K562 (cell line): ENCODE measurements around the gene CHRDL2. TPM values are rescaled to one million over a fixed set of nuclear protein-coding genes. Genes with fewer than 3 reads are reported as not detected.
A peak's percentile ranks its signal among the peaks of the same experiment; 100 is the strongest.

Source experiments
- ADNP ChIP-seq: fragments of 200-800 bp; sonication (Bioruptor generic); IDR thresholded peaks from 2 replicates; pipeline ENCODE4 v1.6.1; 2016; ENCODE audit warnings: missing genetic modification characterization, missing compliant biosample characterization
- ATF1 ChIP-seq, 2 experiments: fragments of 450-650 bp in 1 of 2; IDR thresholded peaks; 2 replicates each; pipeline ENCODE4 v1.6.1; 2016; ENCODE audit warnings: missing compliant biosample characterization in 1 of 2, missing genetic modification characterization in 1 of 2
- BCOR ChIP-seq: fragments of 450-650 bp; IDR thresholded peaks from 2 replicates; pipeline ENCODE4 v1.6.1; 2016
- CC2D1A ChIP-seq: fragments of 450-650 bp; IDR thresholded peaks from 2 replicates; pipeline ENCODE4 v1.6.1; 2017; ENCODE audit warnings: mild to moderate bottlenecking
- CCAR2 ChIP-seq: fragments of 200-400 bp; formaldehyde crosslinking; IDR thresholded peaks from 2 replicates; pipeline ENCODE4 v1.6.1; 2017; ENCODE audit warnings: mild to moderate bottlenecking, low read depth, low read length
- CHD4 ChIP-seq: fragments of 200-600 bp; sonication (generic); IDR thresholded peaks from 3 replicates; pipeline ENCODE4 v1.6.1; 2012; ENCODE audit warnings: low read depth, mild to moderate bottlenecking, mixed read lengths, low read length, inconsistent platforms; ENCODE audit not compliant: insufficient read depth, insufficient replicate concordance, poor library complexity, severe bottlenecking
- DACH1 ChIP-seq: fragments of 450-650 bp; IDR thresholded peaks from 2 replicates; pipeline ENCODE4 v1.6.1; 2018; ENCODE audit not compliant: partially characterized antibody
- FOS ChIP-seq: IDR thresholded peaks from 3 replicates; pipeline ENCODE4 v1.6.1; 2011; ENCODE audit not compliant: insufficient read length; ENCODE audit errors: extremely low read depth
- FOXM1 ChIP-seq, 2 experiments: fragments of 450-650 bp in 1 of 2; sonication (generic) in 1 of 2; formaldehyde crosslinking in 1 of 2; IDR thresholded peaks; 2 replicates each; pipeline versions ENCODE4 v1.6.1 to v1.9.0; 2017 to 2022; ENCODE audit warnings: low read depth in 2 of 2, mild to moderate bottlenecking in 2 of 2, missing genetic modification reagents in 1 of 2, moderate library complexity in 1 of 2
- FOXP1 ChIP-seq: sonication (generic); formaldehyde crosslinking; IDR thresholded peaks from 2 replicates; pipeline ENCODE4 v1.8.0; 2022; ENCODE audit warnings: mild to moderate bottlenecking, missing genetic modification reagents
- HDAC2 ChIP-seq: fragments of 450-650 bp; IDR thresholded peaks from 2 replicates; pipeline ENCODE4 v1.6.1; 2016; ENCODE audit warnings: mild to moderate bottlenecking
- MAFG ChIP-seq: fragments of 450-650 bp; conservative IDR thresholded peaks from 2 replicates; pipeline ENCODE4 v1.6.1; 2016; ENCODE audit warnings: missing genetic modification characterization, missing compliant biosample characterization
- NCOA4 ChIP-seq: fragments of 450-650 bp; IDR thresholded peaks from 2 replicates; pipeline ENCODE4 v1.6.1; 2018; ENCODE audit warnings: mild to moderate bottlenecking; ENCODE audit not compliant: partially characterized antibody
- PHF20 ChIP-seq: fragments of 450-650 bp; IDR thresholded peaks from 2 replicates; pipeline ENCODE4 v1.6.1; 2018; ENCODE audit not compliant: partially characterized antibody
- RAD21 ChIP-seq, 2 experiments: fragments of 250-450 bp in 1 of 2; fragments of 450-650 bp in 1 of 2; sonication (Bioruptor Pico) in 1 of 2; formaldehyde crosslinking in 1 of 2; IDR thresholded peaks in 1 of 2; conservative IDR thresholded peaks in 1 of 2; 2 replicates each; pipeline versions ENCODE4 v1.4.0 to v1.8.0; 2020 to 2022; ENCODE audit warnings: mild to moderate bottlenecking in 2 of 2, moderate library complexity in 1 of 2
- RCOR1 ChIP-seq, 2 experiments: IDR thresholded peaks; 2 replicates each; pipeline ENCODE4 v1.6.1; 2012; ENCODE audit warnings: low read depth in 2 of 2, low read length in 2 of 2, borderline replicate concordance in 1 of 2, improper control_type of control experiment in 1 of 2
- YBX1 ChIP-seq: fragments of 450-650 bp; IDR thresholded peaks from 2 replicates; pipeline ENCODE4 v1.7.1; 2016; ENCODE audit warnings: mild to moderate bottlenecking
- YY1 ChIP-seq, 3 experiments: IDR thresholded peaks; 2 replicates each; pipeline ENCODE4 v1.6.1; 2011; ENCODE audit warnings: low read length in 2 of 3, mild to moderate bottlenecking in 2 of 3, moderate library complexity in 2 of 3, borderline replicate concordance in 1 of 3, control low read depth in 1 of 3, low read depth in 1 of 3; ENCODE audit not compliant: insufficient read depth in 3 of 3, insufficient replicate concordance in 2 of 3, control insufficient read depth in 1 of 3, insufficient read length in 1 of 3; ENCODE audit errors: extremely low read depth in 1 of 3
- ZFP1 ChIP-seq: fragments of 450-650 bp; formaldehyde crosslinking; IDR thresholded peaks from 2 replicates; pipeline ENCODE4 v1.4.0; 2020; ENCODE audit warnings: mild to moderate bottlenecking, mixed read lengths
- ZFP36 ChIP-seq: fragments of 150-350 bp; IDR thresholded peaks from 2 replicates; pipeline ENCODE4 v1.6.1; 2018; ENCODE audit warnings: low read length, low read depth; ENCODE audit not compliant: partially characterized antibody
- ZNF518B ChIP-seq: fragments of 250-450 bp; sonication (Bioruptor Pico); IDR thresholded peaks from 2 replicates; pipeline ENCODE4 v1.5.0; 2021; ENCODE audit warnings: mild to moderate bottlenecking, moderate library complexity
- polyA plus RNA-seq, 8 experiments: library from polyadenylated mRNA; depleted of rRNA in 4 of 8; stranded (reverse) in 5 of 8; unstranded in 3 of 8; fragments of >200 nt; fragmentation: Nextera tagmentation in 2 of 8; fragmentation: Illumina TruSeq in 1 of 8; extraction: Ambion mirVana in 2 of 8; extraction: Trizol in 1 of 8; gene quantifications; 2 replicates each; pipeline versions ENCODE4 v1.2.1 to v1.2.3, GENCODE V29; 2011 to 2014; ENCODE audit warnings: inconsistent platforms in 1 of 8, missing spikeins in 1 of 8
- total RNA-seq, 7 experiments: library from RNA; depleted of rRNA in 6 of 7; stranded (reverse); fragments of >200 nt in 6 of 7; fragmentation: Illumina TruSeq in 2 of 7; extraction: Trizol in 2 of 7; gene quantifications; 2 replicates each; pipeline versions ENCODE4 v1.2.1 to v1.2.3, GENCODE V29; 2011 to 2021; ENCODE audit warnings: low replicate concordance in 1 of 7
- TF ChIP-seq, protein P1 (sequence below): sonication (generic); formaldehyde crosslinking; IDR thresholded peaks from 2 replicates; pipeline ENCODE4 v1.8.0; 2022; ENCODE audit warnings: missing genetic modification reagents, mild to moderate bottlenecking, borderline replicate concordance

CHRDL2 gene
- total and polyA plus RNA-seq, 9 of the 15 experiments (the other 6 are each of a cell fraction or from before 2014, with no cell fraction given), result not detected

DNA sequence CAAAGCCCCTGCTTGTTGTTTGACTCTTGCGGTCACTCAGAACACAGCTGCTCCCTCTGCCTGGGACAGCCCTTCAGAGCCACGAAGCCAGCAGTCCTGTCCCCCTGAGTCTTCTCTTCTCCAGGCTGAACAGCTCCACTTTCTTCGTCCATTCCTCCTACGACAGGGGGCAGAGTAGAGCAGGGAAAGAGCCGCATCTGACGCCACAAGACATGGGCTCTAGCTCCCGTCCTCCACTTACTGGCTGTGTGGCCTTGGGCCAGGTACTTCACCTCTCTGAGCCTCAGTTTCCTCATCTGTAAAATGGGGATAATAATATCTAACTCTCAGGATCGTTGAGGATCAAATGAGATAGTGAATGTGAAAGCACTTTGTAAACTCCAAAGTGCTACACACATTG, 29.9 kb downstream of the CHRDL2 start (continued):
- peak; percentile 54; the same call in 1 of the 2 replicates for TF ChIP-seq CC2D1A
- peak; percentile 55; the same call in 1 of the 2 replicates for TF ChIP-seq FOXM1 (IDR thresholded peaks at IDR 0.05; ENCODE audit: low read depth)
- no peak for TF ChIP-seq FOXM1 (CRISPR knock-in tag; IDR thresholded peaks at IDR 0.05; ENCODE audit: low read depth)
- TF ChIP-seq, protein P1, sequence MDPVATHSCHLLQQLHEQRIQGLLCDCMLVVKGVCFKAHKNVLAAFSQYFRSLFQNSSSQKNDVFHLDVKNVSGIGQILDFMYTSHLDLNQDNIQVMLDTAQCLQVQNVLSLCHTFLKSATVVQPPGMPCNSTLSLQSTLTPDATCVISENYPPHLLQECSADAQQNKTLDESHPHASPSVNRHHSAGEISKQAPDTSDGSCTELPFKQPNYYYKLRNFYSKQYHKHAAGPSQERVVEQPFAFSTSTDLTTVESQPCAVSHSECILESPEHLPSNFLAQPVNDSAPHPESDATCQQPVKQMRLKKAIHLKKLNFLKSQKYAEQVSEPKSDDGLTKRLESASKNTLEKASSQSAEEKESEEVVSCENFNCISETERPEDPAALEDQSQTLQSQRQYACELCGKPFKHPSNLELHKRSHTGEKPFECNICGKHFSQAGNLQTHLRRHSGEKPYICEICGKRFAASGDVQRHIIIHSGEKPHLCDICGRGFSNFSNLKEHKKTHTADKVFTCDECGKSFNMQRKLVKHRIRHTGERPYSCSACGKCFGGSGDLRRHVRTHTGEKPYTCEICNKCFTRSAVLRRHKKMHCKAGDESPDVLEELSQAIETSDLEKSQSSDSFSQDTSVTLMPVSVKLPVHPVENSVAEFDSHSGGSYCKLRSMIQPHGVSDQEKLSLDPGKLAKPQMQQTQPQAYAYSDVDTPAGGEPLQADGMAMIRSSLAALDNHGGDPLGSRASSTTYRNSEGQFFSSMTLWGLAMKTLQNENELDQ, result no peak
- TF ChIP-seq CHD4, result peak; percentile 90
- peak; percentile 88 for TF ChIP-seq HDAC2
- TF ChIP-seq ADNP (tag), result peak; percentile 94
- no peak for TF ChIP-seq ATF1 (CRISPR knock-in tag; IDR thresholded peaks at IDR 0.05)
- TF ChIP-seq ATF1 (tag; IDR thresholded peaks at IDR 0.05), result peak; percentile 57
- peak; percentile 38 for TF ChIP-seq NCOA4
- peak; percentile 98 for TF ChIP-seq BCOR
- TF ChIP-seq RCOR1 (IDR thresholded peaks at IDR 0.05; ENCODE audit: borderline replicate concordance in 1 of 2, low read depth in 2 of 2, low read length in 2 of 2), result peak in 1 of 2 experiments; percentile 91; a peak in 2 of 4 replicates
- no peak for TF ChIP-seq ZFP1 (CRISPR knock-in tag)
- TF ChIP-seq YY1 (IDR thresholded peaks at IDR 0.05; ENCODE audit: borderline replicate concordance in 1 of 3, control insufficient read depth in 1 of 3, extremely low read depth in 1 of 3, insufficient read depth in 3 of 3, insufficient read length in 1 of 3, insufficient replicate concordance in 2 of 3, low read depth in 1 of 3, low read length in 2 of 3), result no peak
- TF ChIP-seq RAD21 (CRISPR knock-in tag; conservative IDR thresholded peaks at IDR 0.05 in 1 of 2, IDR thresholded peaks at IDR 0.05 in 1 of 2), result peak in 1 of 2 experiments; percentile 52; a peak in 2 of 4 replicates
- peak; percentile 18 for TF ChIP-seq DACH1
- no peak for TF ChIP-seq MAFG
- no peak for TF ChIP-seq ZNF518B
- TF ChIP-seq FOXP1 (CRISPR knock-in tag), result peak; percentile 49; the same call in 1 of the 2 replicates
- TF ChIP-seq ZFP36, result peak; percentile 92
- TF ChIP-seq CCAR2, result no peak
- no peak for TF ChIP-seq YBX1
- TF ChIP-seq FOS, result no peak
- peak; percentile 55 for TF ChIP-seq PHF20
